PFSK-1 (cell line): ENCODE data around the gene ABHD16B.

ENCODE experiments used
- FOXP2 ChIP-seq: optimal IDR thresholded peaks from 2 replicates; pipeline ENCODE3; 2011; ENCODE audit warnings: borderline replicate concordance, control low read depth, inconsistent platforms; ENCODE audit not compliant: insufficient read depth; ENCODE audit errors: extremely low read length, extremely low read depth
- POLR2AphosphoS5 ChIP-seq: IDR thresholded peaks from 2 replicates; pipeline ENCODE4 v1.6.1; 2012; ENCODE audit warnings: low read depth, mild to moderate bottlenecking, control low read depth, low read length, moderate library complexity
- REST ChIP-seq, 2 experiments: IDR thresholded peaks; 2 replicates each; pipeline versions ENCODE4 v1.6.1 to v1.8.0; 2011 to 2012; ENCODE audit warnings: low read depth in 2 of 2, low read length in 2 of 2, control low read depth in 1 of 2, inconsistent platforms in 1 of 2, mild to moderate bottlenecking in 1 of 2, moderate library complexity in 1 of 2; ENCODE audit not compliant: insufficient read depth in 1 of 2
- SIN3A ChIP-seq: IDR thresholded peaks from 2 replicates; pipeline ENCODE4 v1.6.1; 2012; ENCODE audit warnings: mild to moderate bottlenecking, low read length, moderate library complexity, borderline replicate concordance; ENCODE audit not compliant: insufficient read depth
- TAF1 ChIP-seq: IDR thresholded peaks from 2 replicates; pipeline ENCODE4 v1.6.1; 2012; ENCODE audit warnings: low read length, control low read depth, borderline replicate concordance; ENCODE audit not compliant: insufficient read depth

Gene ABHD16B

GRCh38 chr20:63828124-63828523, 33.2 kb upstream of the ABHD16B start:
- no peak for TF ChIP-seq FOXP2
- no peak for TF ChIP-seq POLR2AphosphoS5
- TF ChIP-seq REST (IDR thresholded peaks at IDR 0.05; ENCODE audit: insufficient read depth in 1 of 2, low read depth in 2 of 2, low read length in 2 of 2): no peak
- TF ChIP-seq SIN3A: no peak

DNA sequence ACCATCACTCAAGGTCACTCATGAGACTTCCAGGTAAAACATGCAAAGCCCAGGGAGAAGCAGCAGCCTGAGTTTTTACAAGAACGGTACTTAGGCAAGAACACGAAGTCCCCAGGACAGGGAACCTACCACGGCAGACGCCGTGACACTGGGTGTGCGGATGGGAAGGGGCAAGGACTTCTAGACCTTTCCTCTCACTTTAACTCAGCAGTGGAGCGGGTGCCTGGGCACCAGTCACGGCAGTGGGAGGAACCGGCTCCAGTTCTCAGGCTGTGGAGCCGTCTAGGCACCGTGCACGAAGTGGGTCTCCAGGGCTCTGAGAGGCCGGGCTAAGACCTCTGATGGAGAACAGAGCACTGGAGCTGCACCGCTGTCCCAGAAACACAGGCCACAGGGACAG, 32.8 kb upstream of the ABHD16B start:
- no peak for TF ChIP-seq TAF1
- TF ChIP-seq FOXP2: no peak
- no peak for TF ChIP-seq SIN3A
- TF ChIP-seq POLR2AphosphoS5: no peak
- TF ChIP-seq REST (IDR thresholded peaks at IDR 0.05; ENCODE audit: insufficient read depth in 1 of 2, low read depth in 2 of 2, low read length in 2 of 2): no peak

DNA sequence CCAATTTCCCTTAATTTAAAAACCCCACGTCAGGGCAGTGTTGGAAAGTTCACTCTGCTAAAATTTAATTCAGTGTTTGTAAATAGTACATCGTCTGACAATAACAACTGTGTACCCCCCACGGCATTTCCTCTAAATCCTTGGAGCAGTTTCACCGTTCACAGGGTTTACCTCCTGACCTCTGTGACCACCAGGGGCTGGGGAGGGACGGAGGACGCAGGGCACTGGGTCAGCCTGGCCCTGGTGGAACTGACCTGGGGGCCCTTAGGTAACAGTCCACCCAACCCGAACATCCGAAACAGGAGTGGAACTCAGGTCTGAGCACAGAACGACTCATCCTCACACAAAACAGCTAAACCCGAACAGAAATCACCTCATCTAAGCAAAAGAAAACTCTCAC, 32.3 kb upstream of the ABHD16B start:
- TF ChIP-seq SIN3A: no peak
- no peak for TF ChIP-seq TAF1
- no peak for TF ChIP-seq FOXP2
- no peak for TF ChIP-seq POLR2AphosphoS5
- TF ChIP-seq REST (IDR thresholded peaks at IDR 0.05; ENCODE audit: insufficient read depth in 1 of 2, low read depth in 2 of 2, low read length in 2 of 2): no peak

GRCh38 chr20:63829603-63829944, 31.7 kb upstream of the ABHD16B start:
- TF ChIP-seq POLR2AphosphoS5: no peak
- no peak for TF ChIP-seq REST (IDR thresholded peaks at IDR 0.05; ENCODE audit: insufficient read depth in 1 of 2, low read depth in 2 of 2, low read length in 2 of 2)
- TF ChIP-seq FOXP2: no peak

DNA sequence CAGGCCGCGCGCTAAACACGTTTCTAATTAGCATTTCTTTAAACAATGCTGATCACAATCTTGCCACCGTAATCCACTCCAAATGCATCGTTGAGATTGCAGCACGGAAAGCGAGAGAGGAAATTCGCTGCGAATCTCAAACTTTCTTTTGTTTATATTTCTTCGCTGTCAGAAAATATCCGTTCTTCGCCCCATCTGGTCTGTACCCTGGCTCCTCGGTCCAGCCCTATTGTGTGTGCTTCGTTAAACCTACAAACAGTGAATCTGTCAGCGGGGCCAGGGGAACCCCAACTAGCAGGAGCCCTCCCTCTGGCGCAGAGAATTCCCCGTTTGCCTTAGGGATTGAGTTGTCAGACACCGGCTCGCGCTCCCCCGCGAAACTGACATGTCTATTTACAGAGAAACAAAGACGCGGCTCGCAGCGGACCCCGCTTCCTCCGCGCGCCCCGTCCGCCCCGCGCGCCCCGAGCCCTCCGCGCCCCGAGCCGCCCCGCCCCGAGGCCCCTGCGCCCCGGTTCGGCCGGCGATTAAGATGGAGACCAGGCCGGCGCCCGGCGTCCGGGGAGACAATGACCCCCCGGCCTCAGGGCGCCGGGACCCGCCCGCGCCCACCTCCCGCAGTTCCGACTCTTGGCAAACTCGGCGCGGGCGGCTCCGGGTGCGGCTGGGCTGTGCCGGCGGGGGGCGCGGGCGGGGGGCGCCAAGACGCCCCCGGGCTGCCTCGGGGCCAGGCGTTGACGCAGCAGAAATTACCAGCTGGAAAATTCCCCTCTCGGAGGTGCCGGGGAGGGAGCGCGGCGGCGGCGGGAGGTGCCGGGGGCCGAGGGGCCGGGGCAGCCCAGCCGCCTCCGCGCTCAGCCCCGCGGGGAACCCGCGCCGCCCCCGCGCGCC, 31.1 kb upstream of the ABHD16B start:
- no peak for TF ChIP-seq TAF1
- TF ChIP-seq SIN3A: no peak
- no peak for TF ChIP-seq REST (IDR thresholded peaks at IDR 0.05; ENCODE audit: insufficient read depth in 1 of 2, low read depth in 2 of 2, low read length in 2 of 2)
- TF ChIP-seq POLR2AphosphoS5: no peak
- TF ChIP-seq FOXP2: no peak
